Fibroblast of the aortic adventitia (primary cell): ENCODE measurements around the gene TRIM54. TPM values are rescaled to one million over a fixed set of nuclear protein-coding genes. Genes with fewer than 3 reads are reported as not detected.

Experiments used
- DNase-seq: peaks from one replicate; pipeline ENCODE4 v3.0.0-alpha.2; 2010; ENCODE audit warnings: low read depth
- H3K4me3 ChIP-seq: 2 replicates; pipeline ENCODE4 v1.5.1; 2011; ENCODE audit warnings: low read depth, mild to moderate bottlenecking, control low read depth, low read length, moderate library complexity
- total RNA-seq: library from RNA; depleted of rRNA; stranded (reverse); fragments of >200 nt; gene quantifications from 2 replicates; pipeline ENCODE4 v1.2.3, GENCODE V29; 2012; ENCODE audit warnings: low replicate concordance
- TF ChIP-seq, protein P1 (sequence below): IDR thresholded peaks from 2 replicates; pipeline ENCODE4 v1.5.1; 2011; ENCODE audit warnings: mild to moderate bottlenecking, low read length, control low read depth, inconsistent platforms; ENCODE audit not compliant: insufficient read depth

The TRIM54 gene
- total RNA-seq, 1 donor, result not detected

DNA sequence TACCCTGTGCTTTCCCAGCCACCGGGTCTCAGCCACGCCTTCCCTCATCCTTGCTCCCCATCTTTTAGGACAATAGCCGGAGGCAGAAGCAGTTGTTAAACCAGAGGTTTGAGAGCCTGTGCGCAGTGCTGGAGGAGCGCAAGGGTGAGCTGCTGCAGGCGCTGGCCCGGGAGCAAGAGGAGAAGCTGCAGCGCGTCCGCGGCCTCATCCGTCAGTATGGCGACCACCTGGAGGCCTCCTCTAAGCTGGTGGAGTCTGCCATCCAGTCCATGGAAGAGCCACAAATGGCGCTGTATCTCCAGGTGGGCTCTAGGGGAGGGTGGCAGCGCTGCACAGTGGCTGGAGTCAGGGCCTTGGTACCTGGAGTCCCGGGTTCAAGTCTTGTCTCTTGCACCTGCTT lies 23.3 kb downstream of the TRIM54 start:
- H3K4me3 ChIP-seq, result no peak overlapping the region
- DNase-seq, result no peak
- TF ChIP-seq, protein P1, sequence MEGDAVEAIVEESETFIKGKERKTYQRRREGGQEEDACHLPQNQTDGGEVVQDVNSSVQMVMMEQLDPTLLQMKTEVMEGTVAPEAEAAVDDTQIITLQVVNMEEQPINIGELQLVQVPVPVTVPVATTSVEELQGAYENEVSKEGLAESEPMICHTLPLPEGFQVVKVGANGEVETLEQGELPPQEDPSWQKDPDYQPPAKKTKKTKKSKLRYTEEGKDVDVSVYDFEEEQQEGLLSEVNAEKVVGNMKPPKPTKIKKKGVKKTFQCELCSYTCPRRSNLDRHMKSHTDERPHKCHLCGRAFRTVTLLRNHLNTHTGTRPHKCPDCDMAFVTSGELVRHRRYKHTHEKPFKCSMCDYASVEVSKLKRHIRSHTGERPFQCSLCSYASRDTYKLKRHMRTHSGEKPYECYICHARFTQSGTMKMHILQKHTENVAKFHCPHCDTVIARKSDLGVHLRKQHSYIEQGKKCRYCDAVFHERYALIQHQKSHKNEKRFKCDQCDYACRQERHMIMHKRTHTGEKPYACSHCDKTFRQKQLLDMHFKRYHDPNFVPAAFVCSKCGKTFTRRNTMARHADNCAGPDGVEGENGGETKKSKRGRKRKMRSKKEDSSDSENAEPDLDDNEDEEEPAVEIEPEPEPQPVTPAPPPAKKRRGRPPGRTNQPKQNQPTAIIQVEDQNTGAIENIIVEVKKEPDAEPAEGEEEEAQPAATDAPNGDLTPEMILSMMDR, result no peak

DNA sequence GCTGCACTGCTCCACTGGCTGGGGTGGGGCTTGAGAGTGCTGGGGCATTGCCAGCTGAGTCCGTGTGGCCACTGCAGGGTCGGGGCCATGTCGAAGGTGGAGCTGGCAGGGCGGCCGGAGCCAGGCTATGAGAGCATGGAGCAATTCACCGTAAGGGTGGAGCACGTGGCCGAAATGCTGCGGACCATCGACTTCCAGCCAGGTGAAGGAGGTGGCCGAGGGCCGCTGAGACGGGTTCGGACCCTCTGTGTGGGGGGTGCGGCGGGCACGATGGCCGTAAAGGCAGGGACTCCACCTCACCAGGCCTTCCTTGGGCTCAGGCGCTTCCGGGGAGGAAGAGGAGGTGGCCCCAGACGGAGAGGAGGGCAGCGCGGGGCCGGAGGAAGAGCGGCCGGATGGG lies 23.9 kb downstream of the TRIM54 start:
- no peak overlapping the region for H3K4me3 ChIP-seq
- no peak for DNase-seq
- TF ChIP-seq, protein P1, result no peak

DNA sequence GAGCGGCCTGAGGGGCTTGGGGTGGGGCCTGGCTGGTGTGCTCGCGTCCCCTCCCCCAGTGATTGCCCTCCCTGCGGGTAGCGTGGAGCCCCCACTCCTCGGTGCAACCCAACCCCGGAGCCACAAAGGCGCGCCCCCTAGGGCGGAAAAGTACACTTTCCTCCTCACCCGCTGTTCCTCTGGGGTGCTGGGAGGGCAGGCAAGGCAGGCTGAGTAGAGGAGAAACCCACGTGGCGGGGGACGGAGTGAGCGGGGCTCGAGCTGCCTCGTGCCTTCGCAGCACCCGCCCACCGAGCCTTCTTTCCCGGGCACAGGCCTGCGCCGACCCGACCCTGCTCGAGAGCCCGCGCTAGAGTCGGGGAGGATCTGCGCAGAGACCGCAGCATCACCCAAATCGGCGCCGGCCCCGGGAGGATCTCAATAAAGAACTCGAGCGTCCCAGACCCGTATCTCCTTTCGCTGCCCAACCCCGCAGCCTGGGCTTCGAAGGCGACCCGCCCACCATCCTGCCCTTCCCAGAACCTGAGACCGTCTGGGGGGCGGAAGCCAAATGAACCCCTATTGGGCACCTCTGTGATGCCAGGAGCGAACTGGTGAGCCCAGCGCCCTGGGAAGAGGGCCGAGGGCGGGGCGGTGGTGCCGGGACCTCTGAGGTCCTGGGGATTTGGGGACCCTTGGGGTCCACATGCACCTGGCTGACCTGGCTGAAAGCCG lies 24.5 kb downstream of the TRIM54 start:
- no peak overlapping the region for H3K4me3 ChIP-seq
- TF ChIP-seq, protein P1, result no peak
- DNase-seq, result no peak

DNA sequence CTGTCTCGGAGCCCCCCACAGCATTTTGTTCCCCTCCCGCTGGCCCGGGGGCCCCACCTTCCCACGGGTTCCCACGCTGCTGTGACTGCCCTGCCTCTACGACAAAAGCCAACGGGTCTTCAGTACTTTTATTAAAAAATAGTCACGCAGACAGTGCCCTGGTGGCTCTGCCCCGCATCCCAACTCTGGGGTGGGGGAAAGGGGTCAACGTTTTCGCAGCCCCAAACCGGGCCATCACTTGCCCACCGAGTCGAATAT lies 25.0 kb downstream of the TRIM54 start:
- TF ChIP-seq, protein P1, result no peak
- no peak overlapping the region for H3K4me3 ChIP-seq

DNA sequence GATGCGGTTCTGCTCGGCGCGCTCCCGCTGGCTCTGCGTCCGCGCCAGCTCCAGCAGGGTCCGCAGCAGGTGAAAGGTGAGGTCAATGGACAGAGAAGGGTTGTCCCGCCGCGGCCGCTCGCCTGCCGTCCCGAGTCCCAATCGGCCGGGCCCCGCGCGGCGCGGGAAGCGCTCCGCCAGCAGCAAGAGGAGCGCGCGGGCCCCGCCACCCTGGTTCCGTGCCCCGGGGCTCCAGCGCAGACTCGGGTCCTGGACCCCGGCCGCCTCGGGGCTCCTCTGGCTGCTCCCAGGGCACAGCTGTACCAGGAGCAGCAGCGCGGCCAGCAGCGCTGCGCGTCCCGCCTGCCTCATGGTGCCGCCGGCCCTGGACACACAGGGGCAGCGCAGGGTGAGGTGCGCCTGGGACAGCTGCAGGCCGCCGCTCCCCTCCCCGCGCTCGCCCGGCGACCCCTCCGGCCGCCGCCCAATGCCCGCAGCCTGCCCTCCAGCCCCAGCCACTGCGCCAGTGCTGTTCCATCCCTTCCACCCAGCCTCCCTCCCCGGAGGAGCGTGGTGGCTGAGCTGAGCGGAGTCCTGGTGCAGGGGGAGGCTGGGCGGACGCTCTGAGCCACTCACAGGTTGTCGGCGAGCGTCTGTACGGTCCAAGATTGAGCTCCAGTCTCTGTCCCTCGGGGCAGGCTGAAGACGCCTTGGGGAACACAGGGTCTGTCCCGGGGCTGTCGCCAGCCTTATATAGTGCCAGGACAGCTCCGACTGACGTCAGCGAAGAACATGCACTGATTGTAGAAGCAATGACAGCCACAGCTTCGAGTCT lies 25.5 kb downstream of the TRIM54 start:
- TF ChIP-seq, protein P1, result no peak
- no peak for DNase-seq
- no peak overlapping the region for H3K4me3 ChIP-seq

More for the DNA sequence above, 25.0 kb downstream of the TRIM54 start:
- no peak for DNase-seq

DNA sequence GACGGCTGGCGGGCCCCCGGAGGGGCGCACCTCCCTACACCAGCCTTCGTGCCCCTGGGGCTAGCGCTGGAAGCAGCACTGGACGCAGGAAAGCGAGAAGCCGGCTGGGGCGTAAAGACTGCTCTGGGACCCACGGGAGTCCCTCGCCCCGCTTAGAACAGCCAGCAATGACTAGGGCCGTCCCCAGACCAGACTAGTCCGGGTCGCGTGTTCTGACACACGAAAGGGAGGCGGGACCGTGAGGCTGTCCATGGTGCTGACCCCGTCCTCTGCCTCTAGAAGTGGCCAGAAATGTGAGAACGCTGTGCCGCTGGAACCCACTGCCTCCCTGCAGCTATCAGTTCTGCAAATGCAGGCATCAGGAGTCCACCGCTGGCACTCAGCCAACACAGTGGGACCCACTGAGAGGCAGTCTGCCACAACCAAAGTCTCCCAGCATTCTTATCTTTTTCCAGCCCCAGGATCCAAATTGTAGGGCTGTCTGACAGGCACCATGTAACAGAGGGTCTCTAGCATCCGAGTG lies 26.2 kb downstream of the TRIM54 start, which contains the start of gene UCN:
TSS of gene UCN (minus strand) at position 87 of the 523 bp plus-strand sequence. CDS start 550 bp downstream, outside the sequence.
- TF ChIP-seq, protein P1, result no peak
- DNase-seq, result peak; percentile 36
- H3K4me3 ChIP-seq, result no peak within 1 kb of the TSS
